HFFc6 (cell line): ENCODE measurements around the gene TRIP10. TPM values are rescaled to one million over a fixed set of nuclear protein-coding genes. Genes with fewer than 3 reads are reported as not detected.

Experiments used
- DNase-seq: peaks from one replicate; pipeline ENCODE4 v3.0.0-alpha.2; 2018
- H3K27ac Mint-ChIP-seq: 2 replicates; pipeline ENCODE4 v1.8.0; 2020; ENCODE audit warnings: mild to moderate bottlenecking, mixed read lengths
- H3K27me3 Mint-ChIP-seq: 2 replicates; pipeline ENCODE4 v1.8.0; 2021; ENCODE audit warnings: mild to moderate bottlenecking, moderate library complexity, mixed read lengths; ENCODE audit not compliant: insufficient read depth
- H3K36me3 Mint-ChIP-seq: 2 replicates; pipeline ENCODE4 v1.8.0; 2021; ENCODE audit warnings: low read depth, mixed read lengths
- H3K4me1 Mint-ChIP-seq: 2 replicates; pipeline ENCODE4 v1.8.0; 2020; ENCODE audit warnings: low read depth, mixed read lengths
- H3K4me3 Mint-ChIP-seq: 2 replicates; pipeline ENCODE4 v1.8.0; 2020; ENCODE audit warnings: mild to moderate bottlenecking, moderate library complexity, mixed read lengths
- H3K9me3 Mint-ChIP-seq: 2 replicates; pipeline ENCODE4 v1.8.0; 2020; ENCODE audit warnings: mild to moderate bottlenecking, mixed read lengths
- total RNA-seq, 6 experiments: library from RNA; stranded (reverse); fragmentation: NEBNext Ultra II Directional; extraction: Animal tissue kit (Norgen Biotek cat#: 25700); gene quantifications; 2 replicates in 1 of 6; 3 replicates in 5 of 6; pipeline ENCODE4 v1.2.3, GENCODE V29; 2021
- TF ChIP-seq, protein P1 (sequence below): fragments of 200-600 bp; sonication (generic); IDR thresholded peaks from 2 replicates; pipeline ENCODE4 v1.5.0; 2021; ENCODE audit warnings: antibody characterized with exemption, mild to moderate bottlenecking

The TRIP10 gene
- total RNA-seq, 6 experiments from 2014 or later: 46.1 to 53.3 (median 48.8) TPM

DNA sequence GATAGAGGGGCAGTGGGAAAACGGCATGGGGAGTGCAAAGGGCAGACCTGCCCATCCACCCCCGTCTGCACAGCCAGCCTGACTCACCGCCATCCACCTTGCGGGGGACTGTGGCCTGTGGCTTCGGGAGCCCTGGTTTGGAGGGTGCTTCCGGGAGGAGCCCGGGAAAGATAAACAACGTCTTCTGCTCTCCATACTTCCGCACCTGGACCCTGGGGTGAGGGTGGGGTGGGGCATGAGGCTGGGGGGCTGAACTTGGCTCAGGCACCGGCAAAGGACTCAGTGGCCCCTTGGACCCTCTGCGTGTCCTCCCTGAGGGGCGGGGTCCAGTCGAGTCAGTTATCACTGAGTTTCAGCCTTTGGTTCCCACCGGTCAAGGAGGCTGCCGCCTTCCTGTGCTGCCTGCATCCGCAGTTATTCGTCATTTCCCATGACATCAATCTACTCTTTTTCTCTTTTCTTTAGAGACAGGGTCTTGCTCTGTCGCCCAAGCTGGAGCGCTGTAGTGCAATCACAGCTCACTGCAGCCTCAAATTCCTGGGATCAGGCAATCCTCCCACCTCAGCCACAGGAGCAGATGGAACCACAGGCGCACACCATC lies 5.3 kb upstream of the TRIP10 start:
- TF ChIP-seq, protein P1, sequence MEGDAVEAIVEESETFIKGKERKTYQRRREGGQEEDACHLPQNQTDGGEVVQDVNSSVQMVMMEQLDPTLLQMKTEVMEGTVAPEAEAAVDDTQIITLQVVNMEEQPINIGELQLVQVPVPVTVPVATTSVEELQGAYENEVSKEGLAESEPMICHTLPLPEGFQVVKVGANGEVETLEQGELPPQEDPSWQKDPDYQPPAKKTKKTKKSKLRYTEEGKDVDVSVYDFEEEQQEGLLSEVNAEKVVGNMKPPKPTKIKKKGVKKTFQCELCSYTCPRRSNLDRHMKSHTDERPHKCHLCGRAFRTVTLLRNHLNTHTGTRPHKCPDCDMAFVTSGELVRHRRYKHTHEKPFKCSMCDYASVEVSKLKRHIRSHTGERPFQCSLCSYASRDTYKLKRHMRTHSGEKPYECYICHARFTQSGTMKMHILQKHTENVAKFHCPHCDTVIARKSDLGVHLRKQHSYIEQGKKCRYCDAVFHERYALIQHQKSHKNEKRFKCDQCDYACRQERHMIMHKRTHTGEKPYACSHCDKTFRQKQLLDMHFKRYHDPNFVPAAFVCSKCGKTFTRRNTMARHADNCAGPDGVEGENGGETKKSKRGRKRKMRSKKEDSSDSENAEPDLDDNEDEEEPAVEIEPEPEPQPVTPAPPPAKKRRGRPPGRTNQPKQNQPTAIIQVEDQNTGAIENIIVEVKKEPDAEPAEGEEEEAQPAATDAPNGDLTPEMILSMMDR: no peak
- H3K27me3 Mint-ChIP-seq: no peaks in the 10 kb centered on the region; the same call in 1 of the 2 replicates
- H3K27ac Mint-ChIP-seq: no peak overlapping the region
- no peak for DNase-seq
- peaks cover 13% of the 10 kb centered on the region for H3K36me3 Mint-ChIP-seq
- no peak overlapping the region for H3K4me3 Mint-ChIP-seq
- H3K9me3 Mint-ChIP-seq: no peaks in the 10 kb centered on the region
- H3K4me1 Mint-ChIP-seq: peaks cover 25% of the 10 kb centered on the region

DNA sequence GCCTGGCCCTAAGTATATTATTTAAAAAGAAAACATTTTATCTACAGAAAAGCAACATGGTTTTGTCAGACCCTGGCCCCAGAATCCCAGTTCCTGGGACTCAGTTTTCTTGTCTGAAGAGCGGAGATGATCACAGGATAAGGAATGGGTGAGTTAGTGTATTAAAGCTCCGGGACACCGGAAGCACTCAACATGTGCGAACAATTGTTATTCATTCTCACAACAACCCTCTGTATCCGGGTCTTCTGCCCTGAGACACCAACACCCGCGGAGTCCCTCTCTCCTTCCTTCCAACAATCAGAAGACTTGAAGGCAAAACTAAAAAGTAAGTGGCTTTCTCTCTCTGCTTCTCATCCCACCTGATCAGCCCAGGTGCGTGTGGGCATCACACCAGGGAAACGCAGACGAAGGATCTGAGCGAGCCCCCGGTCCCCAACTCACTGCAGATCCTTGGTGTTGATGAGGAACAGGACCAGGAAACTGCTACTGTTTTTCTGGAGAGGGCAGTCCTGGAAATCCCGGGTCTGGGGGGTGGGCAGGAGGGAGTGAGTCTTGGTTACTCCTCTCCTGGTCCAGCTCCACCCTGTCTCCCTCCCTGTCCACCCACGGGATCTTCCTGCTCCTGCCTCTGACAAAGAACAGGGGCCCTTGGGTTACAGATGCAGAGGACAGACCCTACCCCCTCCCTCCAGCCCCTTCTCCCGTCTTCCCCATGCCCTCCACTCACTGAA lies 4.1 kb upstream of the TRIP10 start:
- Mint-ChIP-seq H3K36me3 (peaks cover 7% of the 10 kb centered on the region; the same call in 1 of the 2 replicates), H3K4me3 (peak overlapping the region; percentile 99), H3K9me3 (no peaks in the 10 kb centered on the region), H3K4me1 (peaks cover 26% of the 10 kb centered on the region), H3K27me3 (no peaks in the 10 kb centered on the region; the same call in 1 of the 2 replicates), H3K27ac (peak overlapping the region; percentile 85; the same call in 1 of the 2 replicates)
- no peak for DNase-seq
- TF ChIP-seq, protein P1: no peak

DNA sequence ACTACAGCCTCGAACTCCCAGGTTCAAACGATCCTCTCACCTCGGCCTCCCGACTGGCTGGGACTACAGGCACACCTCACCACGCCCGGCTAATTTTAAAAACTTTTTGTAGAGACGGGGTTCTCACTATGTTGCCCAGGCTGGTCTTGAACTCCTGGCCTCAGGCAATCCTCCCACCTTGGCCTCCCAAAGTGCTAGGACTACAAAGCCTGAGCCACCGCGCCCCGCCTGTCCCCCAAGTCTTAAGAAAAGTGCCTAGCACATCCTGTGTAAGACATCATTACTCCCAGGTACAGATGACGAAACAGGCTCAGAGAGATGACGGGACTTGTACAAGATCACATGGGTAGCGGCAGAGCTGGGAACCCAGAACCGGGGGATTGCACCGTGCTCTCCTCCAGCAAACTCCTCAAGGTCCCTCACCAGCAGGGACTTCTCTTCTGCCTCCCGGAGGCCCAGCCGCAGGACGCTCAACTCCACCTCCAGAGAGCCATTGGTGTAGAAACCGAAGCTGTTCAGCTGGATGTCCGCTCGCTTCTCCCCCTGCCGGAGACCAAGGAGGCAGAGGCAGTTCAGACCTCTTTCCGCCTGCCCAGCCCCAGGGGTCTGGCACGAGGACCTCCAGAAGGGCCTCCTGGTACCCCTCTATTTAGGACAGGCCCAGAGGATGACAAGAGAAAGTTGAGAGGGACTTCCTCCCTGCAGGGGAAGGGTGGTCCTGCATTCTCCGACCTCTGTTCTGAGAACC lies 3.1 kb upstream of the TRIP10 start:
- Mint-ChIP-seq H3K27ac (peak overlapping the region; percentile 85), H3K27me3 (no peaks in the 10 kb centered on the region; the same call in 1 of the 2 replicates), H3K4me1 (peaks cover 33% of the 10 kb centered on the region), H3K4me3 (peak overlapping the region; percentile 99), H3K36me3 (peaks cover 7% of the 10 kb centered on the region; the same call in 1 of the 2 replicates), H3K9me3 (no peaks in the 10 kb centered on the region)
- DNase-seq: peak; percentile 89
- TF ChIP-seq, protein P1: peak; percentile 76

DNA sequence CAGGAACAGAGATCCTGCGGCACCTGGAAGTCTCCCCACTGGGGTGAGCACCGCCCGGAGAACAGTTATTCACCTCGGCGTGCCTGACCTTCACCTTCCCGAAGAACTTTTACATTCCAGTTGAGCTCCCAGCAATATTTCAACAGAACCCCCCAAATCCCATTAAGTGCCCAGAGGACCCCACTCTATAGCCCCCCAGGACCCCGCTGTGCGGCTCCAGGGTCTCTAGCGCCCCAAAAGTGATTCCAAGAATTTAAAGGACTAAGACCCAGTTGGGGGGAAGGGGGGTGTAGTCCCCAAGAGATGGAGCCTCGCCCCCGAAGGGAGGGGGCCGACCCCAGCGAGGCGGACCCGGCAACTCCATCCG lies 2.6 kb upstream of the TRIP10 start:
- DNase-seq: no peak
- TF ChIP-seq, protein P1: peak; percentile 46
- Mint-ChIP-seq H3K4me3 (peak overlapping the region; percentile 99), H3K27me3 (no peaks in the 10 kb centered on the region; the same call in 1 of the 2 replicates), H3K27ac (peak overlapping the region; percentile 85), H3K36me3 (peaks cover 7% of the 10 kb centered on the region; the same call in 1 of the 2 replicates), H3K4me1 (peaks cover 36% of the 10 kb centered on the region), H3K9me3 (no peaks in the 10 kb centered on the region)

DNA sequence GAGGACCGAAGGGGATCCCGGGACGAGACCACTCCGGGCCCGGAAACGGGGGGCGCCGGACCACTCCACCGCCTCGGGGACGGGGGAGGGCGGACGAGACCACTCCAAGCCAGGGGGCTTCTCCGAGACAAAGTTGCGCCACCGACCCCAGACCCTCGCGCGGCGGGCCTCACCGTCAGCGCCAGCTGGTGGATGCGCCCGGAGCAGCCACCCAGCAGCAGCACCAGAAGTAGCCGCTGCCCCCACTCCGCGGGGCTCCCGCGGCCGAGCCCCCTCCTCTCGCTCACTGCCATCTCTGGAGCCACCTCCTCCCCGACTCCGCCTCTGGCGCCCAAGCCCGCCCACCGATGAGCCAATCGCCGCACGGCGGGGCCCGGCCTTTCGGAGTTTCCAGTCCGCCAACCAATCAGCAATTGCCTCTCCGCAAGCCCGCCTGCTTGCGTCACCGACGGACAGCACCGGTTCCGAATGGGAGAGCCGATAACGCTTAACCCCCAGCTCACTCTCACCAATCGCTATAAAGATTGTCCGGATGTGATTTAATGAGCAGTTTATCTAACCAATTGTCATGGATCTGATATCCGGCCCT lies 2.1 kb upstream of the TRIP10 start, which contains the start of gene GPR108:
Gene GPR108 (minus strand): TSS at position 297 of the 589 bp plus-strand sequence. CDS start 4 bp downstream, at position 293.
- TF ChIP-seq, protein P1: no peak
- Mint-ChIP-seq H3K36me3 (peaks cover 5% of the 10 kb centered on the region; the same call in 1 of the 2 replicates), H3K27me3 (no peaks in the 10 kb centered on the region; the same call in 1 of the 2 replicates), H3K4me3 (peak within 1 kb of the TSS; percentile 99), H3K27ac (peak within 1 kb of the TSS; percentile 85), H3K9me3 (no peaks in the 10 kb centered on the region), H3K4me1 (peaks cover 40% of the 10 kb centered on the region)
- DNase-seq: peak; percentile 100
